Spleen (tissue), 11 donors: ENCODE results near the gene ACTA2. TPM values are rescaled to one million over a fixed set of nuclear protein-coding genes. Genes with fewer than 3 reads are reported as not detected.

Experiments
- DNase-seq: peaks from one replicate; pipeline ENCODE4 v3.0.0-alpha.2; 2020
- H3K27ac ChIP-seq, 8 donors: fragments of 200-600 bp; sonication (generic) in 7 of 8; 1 replicate in 4 of 8; 2 replicates in 4 of 8; pipeline versions ENCODE4 v1.5.0 to v1.8.0; 2016 to 2021; ENCODE audit warnings: inconsistent platforms in 4 of 8, mild to moderate bottlenecking in 4 of 8, moderate library complexity in 1 of 8
- H3K27me3 ChIP-seq, 7 donors: fragments of 200-600 bp; sonication (generic) in 6 of 7; replicated peaks in 1 of 7; 1 replicate in 4 of 7; 2 replicates in 3 of 7; pipeline versions ENCODE4 v1.5.0 to v1.8.0; 2016 to 2021; ENCODE audit warnings: inconsistent platforms in 3 of 7, mild to moderate bottlenecking in 1 of 7
- H3K36me3 ChIP-seq, 6 donors: fragments of 200-600 bp; sonication (generic) in 5 of 6; 1 replicate in 4 of 6; 2 replicates in 2 of 6; pipeline versions ENCODE4 v1.5.0 to v1.8.0; 2016 to 2021; ENCODE audit warnings: inconsistent platforms in 2 of 6
- H3K4me1 ChIP-seq, 6 donors: fragments of 200-600 bp; sonication (generic) in 5 of 6; 1 replicate in 3 of 6; 2 replicates in 3 of 6; pipeline versions ENCODE4 v1.5.0 to v1.8.0; 2016 to 2021; ENCODE audit warnings: inconsistent platforms in 3 of 6
- H3K4me3 ChIP-seq, 8 donors: fragments of 200-600 bp; sonication (generic) in 7 of 8; 1 replicate in 4 of 8; 2 replicates in 4 of 8; pipeline versions ENCODE4 v1.5.0 to v1.8.0; 2016 to 2021; ENCODE audit warnings: inconsistent platforms in 4 of 8, mild to moderate bottlenecking in 4 of 8, moderate library complexity in 2 of 8
- H3K9me3 ChIP-seq, 8 donors: fragments of 200-600 bp; sonication (generic) in 7 of 8; 1 replicate in 4 of 8; 2 replicates in 4 of 8; pipeline versions ENCODE4 v1.5.0 to v1.8.0; 2016 to 2021; ENCODE audit warnings: inconsistent platforms in 4 of 8
- POLR2A ChIP-seq, 3 donors: fragments of 450-650 bp; IDR thresholded peaks; one replicate each; pipeline ENCODE4 v1.5.1; 2017; ENCODE audit warnings: antibody characterized with exemption in 3 of 3, mild to moderate bottlenecking in 1 of 3
- POLR2AphosphoS5 ChIP-seq, 3 donors: sonication (generic); formaldehyde crosslinking; IDR thresholded peaks; one replicate each; pipeline ENCODE4 v1.5.1; 2017; ENCODE audit warnings: antibody characterized with exemption in 3 of 3
- WGBS, 5 donors: extraction: QIAGEN DNeasy Blood & Tissue Kit in 3 of 5; methylation state at CpG; one replicate each; pipeline versions ENCODE4 v1.1.5 to v1.1.7; 2013 to 2018; 5-methylcytosine and 5-hydroxymethylcytosine counted together
- intact Hi-C: fragments of 100-400 bp; cut with DNase I; formaldehyde crosslinking; loops from one replicate; pipeline ENCODE4 v1.15.0; 2023; ENCODE audit warnings: low total_unique reads
- polyA plus RNA-seq, 3 donors: library from polyadenylated mRNA; stranded (reverse); fragments of 200-250 nt; gene quantifications; one replicate each; pipeline ENCODE4 v1.2.1, GENCODE V29; 2013
- total RNA-seq, 7 donors: library from RNA; depleted of rRNA in 3 of 7; stranded (reverse); fragments of >200 nt in 3 of 7; fragmentation: NEBNext Ultra II Directional in 4 of 7; extraction: Animal tissue kit (Norgen Biotek cat#: 25700) in 4 of 7; gene quantifications; one replicate each; pipeline versions ENCODE4 v1.1.0 to v1.2.1, GENCODE V29; 2016 to 2021
- TF ChIP-seq, protein P1 (sequence below), 11 experiments: fragments of 200-600 bp in 7 of 11; fragments of 450-650 bp in 4 of 11; sonication (generic) in 4 of 11; IDR thresholded peaks in 8 of 11; conservative IDR thresholded peaks in 3 of 11; 1 replicate in 7 of 11; 2 replicates in 4 of 11; pipeline versions ENCODE4 v1.4.0 to v1.8.0; 2016 to 2021; ENCODE audit warnings: antibody characterized with exemption in 11 of 11, inconsistent platforms in 4 of 11, mild to moderate bottlenecking in 1 of 11
- donor health status: healthy with polysubstance abuse.
- donor health status: DM: no; HTN: no; CAD: no; lungs with moderate emphysema.
- donor health status: DM: no; HTN: no; CAD: no.
- donor health status: Bipolar disorder and iron deficiency.
- donor health status: healthy.
- donor health status: DM: no; HTN: no; CAD: no.
- donor health status: DM: yes; HTN: yes; CAD: no.

Gene ACTA2
- total and polyA plus RNA-seq, 10 donors = 104 to 1,421 (median 233) TPM

DNA sequence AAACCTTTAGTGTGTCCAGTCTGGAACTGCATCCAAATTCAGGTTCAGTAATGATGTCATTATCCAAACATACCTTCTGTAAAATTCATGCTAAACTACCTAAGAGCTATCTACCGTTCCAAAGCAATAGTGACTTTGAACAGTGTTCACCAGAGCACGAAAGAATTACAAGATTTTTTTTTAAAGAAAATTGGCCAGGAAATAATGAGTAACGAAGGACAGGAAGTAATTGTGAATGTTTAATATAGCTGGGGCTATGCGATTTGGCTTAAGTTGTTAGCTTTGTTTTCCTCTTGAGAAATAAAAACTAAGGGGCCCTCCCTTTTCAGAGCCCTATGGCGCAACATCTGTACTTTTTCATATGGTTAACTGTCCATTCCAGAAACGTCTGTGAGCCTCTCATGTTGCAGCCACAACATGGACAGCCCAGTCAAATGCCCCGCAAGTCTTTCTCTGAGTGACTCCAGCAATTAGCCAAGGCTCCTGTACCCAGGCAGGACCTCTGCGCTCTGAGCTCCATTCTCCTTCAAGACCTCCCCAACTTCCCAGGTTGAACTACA is 37.3 kb upstream of the ACTA2 start:
- intact Hi-C loops = loop anchor here (10.0 kb wide), 1 partner anchor 105 kb away; the partner anchor contains the start of gene STAMBPL1
- Histone ChIP-seq H3K27ac (peak overlapping the region; percentile 85 to 99 (median 98)), H3K9me3 (peaks cover 0 to 10% (median 7%) of the 10 kb centered on the region in 8 donors), H3K4me3 (peak overlapping the region; percentile 64 to 88 (median 84)), H3K27me3 (no peaks in the 10 kb centered on the region), H3K4me1 (peaks cover 28 to 85% (median 65%) of the 10 kb centered on the region in 6 donors), H3K36me3 (no peaks in the 10 kb centered on the region)
- 6 to 17% (median 8%) methylated on average over 8 of the region's 8 CpGs for WGBS, 5 donors
- no peak for DNase-seq
- TF ChIP-seq POLR2AphosphoS5 (IDR thresholded peaks at IDR 0.05) (no peak), POLR2A (IDR thresholded peaks at IDR 0.05) (no peak)

GRCh38 chr10:88989423-88989822 is 36.9 kb upstream of the ACTA2 start:
- intact Hi-C loops = loop anchor here (10.0 kb wide), 1 partner anchor 105 kb away; the partner anchor contains the start of gene STAMBPL1
- H3K27ac ChIP-seq = peak overlapping the region; percentile 85 to 99 (median 98)
- H3K4me1 ChIP-seq = peaks cover 28 to 85% (median 61%) of the 10 kb centered on the region in 6 donors

DNA sequence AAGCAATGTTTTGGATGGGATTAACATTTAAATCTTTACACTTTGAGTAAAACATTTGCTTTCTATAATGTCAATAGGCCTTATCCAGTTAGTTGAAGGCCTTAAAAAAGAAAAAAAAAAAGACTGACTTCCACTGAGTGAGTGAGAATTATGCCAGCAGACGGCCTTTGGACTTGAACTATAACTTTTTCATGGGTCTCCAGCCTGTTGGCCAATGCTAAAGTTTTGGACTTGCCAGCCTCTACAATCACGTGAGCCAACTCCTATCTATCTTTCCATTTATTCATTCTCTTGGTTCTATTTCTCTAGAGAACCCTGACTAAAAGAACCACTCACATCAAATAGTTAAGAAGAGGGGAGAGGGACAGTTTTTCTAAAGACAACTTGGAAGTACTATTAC is 35.3 kb upstream of the ACTA2 start:
- intact Hi-C loops = loop anchor here (2.0 to 10.0 kb wide), 2 partner anchors 53 to 103 kb away; partner anchors contain the start of gene STAMBPL1
- no peaks in the 10 kb centered on the region for H3K36me3 ChIP-seq
- no peaks in the 10 kb centered on the region for H3K27me3 ChIP-seq
- H3K4me1 ChIP-seq = peaks cover 23 to 77% (median 46%) of the 10 kb centered on the region in 6 donors
- DNase-seq = no peak
- H3K27ac ChIP-seq = peak overlapping the region in 7 of 8 donors; percentile 30 to 99 (median 96)
- no peak overlapping the region for H3K4me3 ChIP-seq
- H3K9me3 ChIP-seq = peaks cover 0 to 10% (median 7%) of the 10 kb centered on the region in 8 donors
- WGBS, 5 donors = 38 to 80% (median 57%) methylated on average over 2 of the region's 2 CpGs
- TF ChIP-seq, protein P1, sequence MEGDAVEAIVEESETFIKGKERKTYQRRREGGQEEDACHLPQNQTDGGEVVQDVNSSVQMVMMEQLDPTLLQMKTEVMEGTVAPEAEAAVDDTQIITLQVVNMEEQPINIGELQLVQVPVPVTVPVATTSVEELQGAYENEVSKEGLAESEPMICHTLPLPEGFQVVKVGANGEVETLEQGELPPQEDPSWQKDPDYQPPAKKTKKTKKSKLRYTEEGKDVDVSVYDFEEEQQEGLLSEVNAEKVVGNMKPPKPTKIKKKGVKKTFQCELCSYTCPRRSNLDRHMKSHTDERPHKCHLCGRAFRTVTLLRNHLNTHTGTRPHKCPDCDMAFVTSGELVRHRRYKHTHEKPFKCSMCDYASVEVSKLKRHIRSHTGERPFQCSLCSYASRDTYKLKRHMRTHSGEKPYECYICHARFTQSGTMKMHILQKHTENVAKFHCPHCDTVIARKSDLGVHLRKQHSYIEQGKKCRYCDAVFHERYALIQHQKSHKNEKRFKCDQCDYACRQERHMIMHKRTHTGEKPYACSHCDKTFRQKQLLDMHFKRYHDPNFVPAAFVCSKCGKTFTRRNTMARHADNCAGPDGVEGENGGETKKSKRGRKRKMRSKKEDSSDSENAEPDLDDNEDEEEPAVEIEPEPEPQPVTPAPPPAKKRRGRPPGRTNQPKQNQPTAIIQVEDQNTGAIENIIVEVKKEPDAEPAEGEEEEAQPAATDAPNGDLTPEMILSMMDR (IDR thresholded peaks at IDR 0.05 in 8 of 11, conservative IDR thresholded peaks at IDR 0.05 in 3 of 11) = no peak
- TF ChIP-seq POLR2A (IDR thresholded peaks at IDR 0.05) = no peak
- no peak for TF ChIP-seq POLR2AphosphoS5 (IDR thresholded peaks at IDR 0.05)

More at GRCh38 chr10:88989423-88989822, 36.9 kb upstream of the ACTA2 start:
- 55 to 73% (median 63%) methylated on average over 2 of the region's 2 CpGs for WGBS, 5 donors
- H3K4me3 ChIP-seq = peak overlapping the region in 4 of 8 donors; percentile 82 to 88 (median 85)
- TF ChIP-seq, protein P1 (IDR thresholded peaks at IDR 0.05 in 8 of 11, conservative IDR thresholded peaks at IDR 0.05 in 3 of 11) = no peak
- no peaks in the 10 kb centered on the region for H3K27me3 ChIP-seq
- no peaks in the 10 kb centered on the region for H3K36me3 ChIP-seq
- H3K9me3 ChIP-seq = peaks cover 0 to 10% (median 7%) of the 10 kb centered on the region in 8 donors
- DNase-seq = no peak

- Histone ChIP-seq H3K9me3 (peaks cover 0 to 10% (median 7%) of the 10 kb centered on the region in 8 donors), H3K27me3 (no peaks in the 10 kb centered on the region), H3K27ac (peak overlapping the region in 7 of 8 donors; percentile 30 to 99 (median 96)), H3K4me3 (no peak overlapping the region), H3K4me1 (peaks cover 23 to 77% (median 41%) of the 10 kb centered on the region in 6 donors), H3K36me3 (no peaks in the 10 kb centered on the region)
- TF ChIP-seq, protein P1 (IDR thresholded peaks at IDR 0.05 in 8 of 11, conservative IDR thresholded peaks at IDR 0.05 in 3 of 11) = peak in 2 of 11 experiments; percentile 1 to 27
- TF ChIP-seq POLR2A (IDR thresholded peaks at IDR 0.05) (no peak), POLR2AphosphoS5 (IDR thresholded peaks at IDR 0.05) (no peak)
- no peak for DNase-seq
- intact Hi-C loops = loop anchor here (2.0 to 10.0 kb wide), 2 partner anchors 52 to 102 kb away; partner anchors contain the start of gene STAMBPL1
Measured at GRCh38 chr10:88987243-88987725, 34.7 kb upstream of the ACTA2 start.
